ENCODE data around the gene CAMTA1. TPM values are rescaled to one million over a fixed set of nuclear protein-coding genes. Genes with fewer than 3 reads are reported as not detected.

The CAMTA1 gene
- total RNA-seq, 1 donor from 2014 or later: 81.6 TPM

DNA sequence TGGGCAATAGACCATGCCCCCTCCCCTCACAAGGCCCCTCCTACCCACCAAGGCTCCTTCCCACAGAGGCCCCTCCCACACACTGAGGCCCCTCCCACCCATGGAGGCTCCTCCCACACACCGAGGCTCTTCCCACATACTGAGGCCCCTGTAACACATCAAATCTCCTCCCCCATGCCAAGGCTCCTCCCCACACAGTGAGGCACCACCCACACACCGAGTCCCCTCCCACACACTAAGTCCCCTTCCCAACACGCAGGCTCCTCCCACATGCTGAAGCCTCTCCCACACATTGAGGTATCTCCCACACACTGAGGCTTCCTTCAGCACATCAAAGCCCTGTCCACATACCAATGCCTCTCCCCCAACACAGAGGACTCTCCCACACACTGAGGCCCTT, 391.8 kb downstream of the CAMTA1 start:
- H3K27ac Mint-ChIP-seq (ENCODE audit: unreplicated experiment): no peak overlapping the region
- H3K4me3 Mint-ChIP-seq (ENCODE audit: unreplicated experiment): no peak overlapping the region
- TF ChIP-seq CTCF (IDR thresholded peaks at IDR 0.05): no peak
- peaks cover 5% of the 10 kb centered on the region for H3K9me3 Mint-ChIP-seq (ENCODE audit: unreplicated experiment)
- DNase-seq (ENCODE audit: extremely low spot score, unreplicated experiment): peak; percentile 62
- no peaks in the 10 kb centered on the region for H3K36me3 Mint-ChIP-seq (ENCODE audit: unreplicated experiment)
- peaks cover 32% of the 10 kb centered on the region for H3K27me3 Mint-ChIP-seq (ENCODE audit: unreplicated experiment)
- H3K4me1 Mint-ChIP-seq (ENCODE audit: unreplicated experiment): no peaks in the 10 kb centered on the region

DNA sequence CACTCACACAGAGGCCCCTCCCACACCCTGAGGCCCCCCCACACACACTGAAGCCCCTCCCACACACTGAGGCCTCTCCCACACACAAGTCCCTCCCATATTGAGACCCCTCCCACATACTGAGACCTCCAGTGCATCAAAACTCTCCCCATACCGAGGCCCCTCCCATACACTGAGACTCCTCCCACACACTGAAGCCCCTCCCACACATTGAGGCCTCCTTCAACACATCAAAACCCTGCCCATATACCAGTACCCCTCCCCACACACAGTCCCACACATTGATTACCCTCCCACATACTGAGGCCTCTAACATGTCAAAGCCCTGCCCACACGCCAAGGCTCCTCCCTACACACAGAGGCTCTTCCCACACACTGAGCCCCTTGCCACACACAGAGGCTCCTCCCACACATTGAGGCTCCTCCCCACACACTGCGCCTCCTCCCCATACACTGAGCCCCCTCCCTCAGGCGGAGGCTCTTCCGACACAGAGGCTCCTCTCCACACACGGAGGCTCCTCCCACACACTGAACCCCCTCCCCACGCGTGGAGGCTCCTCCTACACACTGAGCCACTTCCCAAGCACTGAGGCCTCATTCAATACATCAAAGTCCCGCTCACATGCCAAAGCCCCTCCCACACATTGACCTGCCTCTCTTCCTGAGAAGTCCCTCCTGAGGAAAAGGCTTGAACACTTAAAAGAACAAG, 392.3 kb downstream of the CAMTA1 start:
- Mint-ChIP-seq H3K36me3 (ENCODE audit: unreplicated experiment) (no peaks in the 10 kb centered on the region), H3K4me1 (ENCODE audit: unreplicated experiment) (no peaks in the 10 kb centered on the region), H3K4me3 (ENCODE audit: unreplicated experiment) (no peak overlapping the region), H3K27ac (ENCODE audit: unreplicated experiment) (no peak overlapping the region), H3K9me3 (ENCODE audit: unreplicated experiment) (peaks cover 5% of the 10 kb centered on the region), H3K27me3 (ENCODE audit: unreplicated experiment) (peaks cover 30% of the 10 kb centered on the region)
- no peak for TF ChIP-seq CTCF (IDR thresholded peaks at IDR 0.05)
- peak; percentile 67 for DNase-seq (ENCODE audit: extremely low spot score, unreplicated experiment)

DNA sequence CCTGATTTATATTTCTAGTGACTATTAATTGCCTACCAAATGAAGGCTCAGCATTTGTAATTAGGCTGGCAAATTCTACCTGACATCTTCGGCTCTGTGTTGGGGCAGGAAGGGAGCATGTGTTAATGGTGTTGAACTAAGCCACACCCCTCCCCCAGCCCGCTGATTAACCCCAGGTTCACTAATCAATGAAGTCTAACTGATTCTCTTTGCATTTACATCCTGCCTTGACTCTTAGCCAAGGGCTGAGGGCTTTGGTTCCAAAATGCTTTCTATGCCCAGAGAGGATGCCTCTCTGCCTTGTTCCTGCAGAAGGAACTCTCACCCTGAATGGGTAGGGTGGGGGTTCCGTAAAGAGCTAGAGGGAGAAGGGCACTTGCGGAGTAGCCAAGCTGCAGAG, 393.1 kb downstream of the CAMTA1 start:
- H3K9me3 Mint-ChIP-seq (ENCODE audit: unreplicated experiment): peaks cover 5% of the 10 kb centered on the region
- H3K27me3 Mint-ChIP-seq (ENCODE audit: unreplicated experiment): peaks cover 31% of the 10 kb centered on the region
- no peak overlapping the region for H3K4me3 Mint-ChIP-seq (ENCODE audit: unreplicated experiment)
- H3K4me1 Mint-ChIP-seq (ENCODE audit: unreplicated experiment): no peaks in the 10 kb centered on the region
- H3K36me3 Mint-ChIP-seq (ENCODE audit: unreplicated experiment): no peaks in the 10 kb centered on the region
- DNase-seq (ENCODE audit: extremely low spot score, unreplicated experiment): no peak
- no peak overlapping the region for H3K27ac Mint-ChIP-seq (ENCODE audit: unreplicated experiment)
- no peak for TF ChIP-seq CTCF (IDR thresholded peaks at IDR 0.05)

GRCh38 chr1:7178741-7179140, 393.5 kb downstream of the CAMTA1 start:
- Mint-ChIP-seq H3K4me1 (ENCODE audit: unreplicated experiment) (no peaks in the 10 kb centered on the region), H3K36me3 (ENCODE audit: unreplicated experiment) (no peaks in the 10 kb centered on the region), H3K27me3 (ENCODE audit: unreplicated experiment) (peaks cover 33% of the 10 kb centered on the region), H3K4me3 (ENCODE audit: unreplicated experiment) (no peak overlapping the region), H3K27ac (ENCODE audit: unreplicated experiment) (no peak overlapping the region), H3K9me3 (ENCODE audit: unreplicated experiment) (peaks cover 5% of the 10 kb centered on the region)
- no peak for DNase-seq (ENCODE audit: extremely low spot score, unreplicated experiment)
- no peak for TF ChIP-seq CTCF (IDR thresholded peaks at IDR 0.05)

- H3K27me3 Mint-ChIP-seq (ENCODE audit: unreplicated experiment): peaks cover 54% of the 10 kb centered on the region
- no peak for DNase-seq (ENCODE audit: extremely low spot score, unreplicated experiment)
- no peaks in the 10 kb centered on the region for H3K9me3 Mint-ChIP-seq (ENCODE audit: unreplicated experiment)
- no peaks in the 10 kb centered on the region for H3K4me1 Mint-ChIP-seq (ENCODE audit: unreplicated experiment)
- H3K36me3 Mint-ChIP-seq (ENCODE audit: unreplicated experiment): no peaks in the 10 kb centered on the region
- H3K27ac Mint-ChIP-seq (ENCODE audit: unreplicated experiment): no peak overlapping the region
- no peak for TF ChIP-seq CTCF (IDR thresholded peaks at IDR 0.05)
- H3K4me3 Mint-ChIP-seq (ENCODE audit: unreplicated experiment): no peak overlapping the region
Measured at GRCh38 chr1:7185721-7186120, 400.5 kb downstream of the CAMTA1 start.
